Lower leg skin (tissue), 3 donors: ENCODE measurements around the gene ZBED5.

Experiments used
- CTCF ChIP-seq, 3 donors: fragments of 450-650 bp; IDR thresholded peaks; one replicate each; pipeline ENCODE4 v1.5.1; 2016; ENCODE audit warnings: antibody characterized with exemption in 3 of 3, mild to moderate bottlenecking in 3 of 3, moderate library complexity in 2 of 3
- POLR2A ChIP-seq, 2 donors: fragments of 450-650 bp; IDR thresholded peaks; one replicate each; pipeline ENCODE4 v1.6.1; 2016 to 2017; ENCODE audit warnings: antibody characterized with exemption in 2 of 2, mild to moderate bottlenecking in 1 of 2, moderate library complexity in 1 of 2

- TF ChIP-seq POLR2A (IDR thresholded peaks at IDR 0.05): no peak
- TF ChIP-seq CTCF (IDR thresholded peaks at IDR 0.05): no peak
These were observed 469 bp downstream of the ZBED5 start for GRCh38 chr11:10857459-10857708.
